ENCODE measurements around the gene PAPSS2. TPM values are rescaled to one million over a fixed set of nuclear protein-coding genes. Genes with fewer than 3 reads are reported as not detected.

Gene PAPSS2
- total and polyA plus RNA-seq, 2 experiments from 2014 or later: 13.2 to 19.6 TPM

DNA sequence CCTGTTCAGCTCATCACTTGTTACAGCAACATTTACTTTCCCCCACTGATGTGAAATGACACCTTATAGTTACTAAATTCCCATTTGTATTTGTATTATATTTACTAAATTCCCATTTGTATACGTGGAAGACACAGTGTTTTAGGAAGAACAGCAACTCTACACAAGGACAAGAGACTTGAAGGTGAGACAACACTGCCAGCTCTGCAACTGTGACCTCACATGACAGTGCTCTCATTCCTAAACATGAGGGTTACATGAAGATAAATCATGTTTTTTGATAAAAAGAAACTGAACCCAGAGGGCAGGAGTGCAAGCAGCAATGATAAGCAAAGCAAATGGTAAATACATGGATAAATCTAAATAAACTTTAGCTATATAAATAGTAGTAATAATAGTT is 98.0 kb downstream of the PAPSS2 start:
- TF ChIP-seq EZH2phosphoT487 (IDR thresholded peaks at IDR 0.05; ENCODE audit: unreplicated experiment) (no peak), POLR2AphosphoS5 (IDR thresholded peaks at IDR 0.05; ENCODE audit: low read depth) (no peak), ZNF114 (CRISPR knock-in tag; IDR thresholded peaks at IDR 0.05) (no peak), JUNB (IDR thresholded peaks at IDR 0.05; ENCODE audit: unreplicated experiment) (no peak), CREB1 (CRISPR knock-in tag; IDR thresholded peaks at IDR 0.05; ENCODE audit: low read depth) (no peak), ZNF331 (CRISPR knock-in tag; IDR thresholded peaks at IDR 0.05; ENCODE audit: low read depth) (no peak), STAT1 (IDR thresholded peaks at IDR 0.05; ENCODE audit: unreplicated experiment) (no peak), NANOG (IDR thresholded peaks at IDR 0.05; ENCODE audit: borderline replicate concordance) (no peak), EZH2 (IDR thresholded peaks at IDR 0.05; ENCODE audit: low read depth, unreplicated experiment) (no peak)
- TF ChIP-seq, protein P1, sequence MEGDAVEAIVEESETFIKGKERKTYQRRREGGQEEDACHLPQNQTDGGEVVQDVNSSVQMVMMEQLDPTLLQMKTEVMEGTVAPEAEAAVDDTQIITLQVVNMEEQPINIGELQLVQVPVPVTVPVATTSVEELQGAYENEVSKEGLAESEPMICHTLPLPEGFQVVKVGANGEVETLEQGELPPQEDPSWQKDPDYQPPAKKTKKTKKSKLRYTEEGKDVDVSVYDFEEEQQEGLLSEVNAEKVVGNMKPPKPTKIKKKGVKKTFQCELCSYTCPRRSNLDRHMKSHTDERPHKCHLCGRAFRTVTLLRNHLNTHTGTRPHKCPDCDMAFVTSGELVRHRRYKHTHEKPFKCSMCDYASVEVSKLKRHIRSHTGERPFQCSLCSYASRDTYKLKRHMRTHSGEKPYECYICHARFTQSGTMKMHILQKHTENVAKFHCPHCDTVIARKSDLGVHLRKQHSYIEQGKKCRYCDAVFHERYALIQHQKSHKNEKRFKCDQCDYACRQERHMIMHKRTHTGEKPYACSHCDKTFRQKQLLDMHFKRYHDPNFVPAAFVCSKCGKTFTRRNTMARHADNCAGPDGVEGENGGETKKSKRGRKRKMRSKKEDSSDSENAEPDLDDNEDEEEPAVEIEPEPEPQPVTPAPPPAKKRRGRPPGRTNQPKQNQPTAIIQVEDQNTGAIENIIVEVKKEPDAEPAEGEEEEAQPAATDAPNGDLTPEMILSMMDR (conservative IDR thresholded peaks at IDR 0.05; ENCODE audit: low read depth in 2 of 2): no peak
- TF ChIP-seq, protein P2, sequence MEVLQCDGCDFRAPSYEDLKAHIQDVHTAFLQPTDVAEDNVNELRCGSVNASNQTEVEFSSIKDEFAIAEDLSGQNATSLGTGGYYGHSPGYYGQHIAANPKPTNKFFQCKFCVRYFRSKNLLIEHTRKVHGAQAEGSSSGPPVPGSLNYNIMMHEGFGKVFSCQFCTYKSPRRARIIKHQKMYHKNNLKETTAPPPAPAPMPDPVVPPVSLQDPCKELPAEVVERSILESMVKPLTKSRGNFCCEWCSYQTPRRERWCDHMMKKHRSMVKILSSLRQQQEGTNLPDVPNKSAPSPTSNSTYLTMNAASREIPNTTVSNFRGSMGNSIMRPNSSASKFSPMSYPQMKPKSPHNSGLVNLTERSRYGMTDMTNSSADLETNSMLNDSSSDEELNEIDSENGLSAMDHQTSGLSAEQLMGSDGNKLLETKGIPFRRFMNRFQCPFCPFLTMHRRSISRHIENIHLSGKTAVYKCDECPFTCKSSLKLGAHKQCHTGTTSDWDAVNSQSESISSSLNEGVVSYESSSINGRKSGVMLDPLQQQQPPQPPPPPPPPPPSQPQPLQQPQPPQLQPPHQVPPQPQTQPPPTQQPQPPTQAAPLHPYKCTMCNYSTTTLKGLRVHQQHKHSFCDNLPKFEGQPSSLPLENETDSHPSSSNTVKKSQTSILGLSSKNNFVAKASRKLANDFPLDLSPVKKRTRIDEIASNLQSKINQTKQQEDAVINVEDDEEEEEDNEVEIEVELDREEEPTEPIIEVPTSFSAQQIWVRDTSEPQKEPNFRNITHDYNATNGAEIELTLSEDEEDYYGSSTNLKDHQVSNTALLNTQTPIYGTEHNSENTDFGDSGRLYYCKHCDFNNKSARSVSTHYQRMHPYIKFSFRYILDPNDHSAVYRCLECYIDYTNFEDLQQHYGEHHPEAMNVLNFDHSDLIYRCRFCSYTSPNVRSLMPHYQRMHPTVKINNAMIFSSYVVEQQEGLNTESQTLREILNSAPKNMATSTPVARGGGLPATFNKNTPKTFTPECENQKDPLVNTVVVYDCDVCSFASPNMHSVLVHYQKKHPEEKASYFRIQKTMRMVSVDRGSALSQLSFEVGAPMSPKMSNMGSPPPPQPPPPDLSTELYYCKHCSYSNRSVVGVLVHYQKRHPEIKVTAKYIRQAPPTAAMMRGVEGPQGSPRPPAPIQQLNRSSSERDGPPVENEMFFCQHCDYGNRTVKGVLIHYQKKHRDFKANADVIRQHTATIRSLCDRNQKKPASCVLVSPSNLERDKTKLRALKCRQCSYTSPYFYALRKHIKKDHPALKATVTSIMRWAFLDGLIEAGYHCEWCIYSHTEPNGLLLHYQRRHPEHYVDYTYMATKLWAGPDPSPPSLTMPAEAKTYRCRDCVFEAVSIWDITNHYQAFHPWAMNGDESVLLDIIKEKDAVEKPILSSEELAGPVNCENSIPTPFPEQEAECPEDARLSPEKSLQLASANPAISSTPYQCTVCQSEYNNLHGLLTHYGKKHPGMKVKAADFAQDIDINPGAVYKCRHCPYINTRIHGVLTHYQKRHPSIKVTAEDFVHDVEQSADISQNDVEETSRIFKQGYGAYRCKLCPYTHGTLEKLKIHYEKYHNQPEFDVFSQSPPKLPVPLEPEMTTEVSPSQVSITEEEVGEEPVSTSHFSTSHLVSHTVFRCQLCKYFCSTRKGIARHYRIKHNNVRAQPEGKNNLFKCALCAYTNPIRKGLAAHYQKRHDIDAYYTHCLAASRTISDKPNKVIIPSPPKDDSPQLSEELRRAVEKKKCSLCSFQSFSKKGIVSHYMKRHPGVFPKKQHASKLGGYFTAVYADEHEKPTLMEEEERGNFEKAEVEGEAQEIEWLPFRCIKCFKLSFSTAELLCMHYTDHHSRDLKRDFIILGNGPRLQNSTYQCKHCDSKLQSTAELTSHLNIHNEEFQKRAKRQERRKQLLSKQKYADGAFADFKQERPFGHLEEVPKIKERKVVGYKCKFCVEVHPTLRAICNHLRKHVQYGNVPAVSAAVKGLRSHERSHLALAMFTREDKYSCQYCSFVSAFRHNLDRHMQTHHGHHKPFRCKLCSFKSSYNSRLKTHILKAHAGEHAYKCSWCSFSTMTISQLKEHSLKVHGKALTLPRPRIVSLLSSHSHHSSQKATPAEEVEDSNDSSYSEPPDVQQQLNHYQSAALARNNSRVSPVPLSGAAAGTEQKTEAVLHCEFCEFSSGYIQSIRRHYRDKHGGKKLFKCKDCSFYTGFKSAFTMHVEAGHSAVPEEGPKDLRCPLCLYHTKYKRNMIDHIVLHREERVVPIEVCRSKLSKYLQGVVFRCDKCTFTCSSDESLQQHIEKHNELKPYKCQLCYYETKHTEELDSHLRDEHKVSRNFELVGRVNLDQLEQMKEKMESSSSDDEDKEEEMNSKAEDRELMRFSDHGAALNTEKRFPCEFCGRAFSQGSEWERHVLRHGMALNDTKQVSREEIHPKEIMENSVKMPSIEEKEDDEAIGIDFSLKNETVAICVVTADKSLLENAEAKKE (CRISPR knock-in tag; IDR thresholded peaks at IDR 0.05): no peak
- TF ChIP-seq, protein P3, sequence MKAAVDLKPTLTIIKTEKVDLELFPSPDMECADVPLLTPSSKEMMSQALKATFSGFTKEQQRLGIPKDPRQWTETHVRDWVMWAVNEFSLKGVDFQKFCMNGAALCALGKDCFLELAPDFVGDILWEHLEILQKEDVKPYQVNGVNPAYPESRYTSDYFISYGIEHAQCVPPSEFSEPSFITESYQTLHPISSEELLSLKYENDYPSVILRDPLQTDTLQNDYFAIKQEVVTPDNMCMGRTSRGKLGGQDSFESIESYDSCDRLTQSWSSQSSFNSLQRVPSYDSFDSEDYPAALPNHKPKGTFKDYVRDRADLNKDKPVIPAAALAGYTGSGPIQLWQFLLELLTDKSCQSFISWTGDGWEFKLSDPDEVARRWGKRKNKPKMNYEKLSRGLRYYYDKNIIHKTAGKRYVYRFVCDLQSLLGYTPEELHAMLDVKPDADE (IDR thresholded peaks at IDR 0.05): no peak
- TF ChIP-seq, protein P4, sequence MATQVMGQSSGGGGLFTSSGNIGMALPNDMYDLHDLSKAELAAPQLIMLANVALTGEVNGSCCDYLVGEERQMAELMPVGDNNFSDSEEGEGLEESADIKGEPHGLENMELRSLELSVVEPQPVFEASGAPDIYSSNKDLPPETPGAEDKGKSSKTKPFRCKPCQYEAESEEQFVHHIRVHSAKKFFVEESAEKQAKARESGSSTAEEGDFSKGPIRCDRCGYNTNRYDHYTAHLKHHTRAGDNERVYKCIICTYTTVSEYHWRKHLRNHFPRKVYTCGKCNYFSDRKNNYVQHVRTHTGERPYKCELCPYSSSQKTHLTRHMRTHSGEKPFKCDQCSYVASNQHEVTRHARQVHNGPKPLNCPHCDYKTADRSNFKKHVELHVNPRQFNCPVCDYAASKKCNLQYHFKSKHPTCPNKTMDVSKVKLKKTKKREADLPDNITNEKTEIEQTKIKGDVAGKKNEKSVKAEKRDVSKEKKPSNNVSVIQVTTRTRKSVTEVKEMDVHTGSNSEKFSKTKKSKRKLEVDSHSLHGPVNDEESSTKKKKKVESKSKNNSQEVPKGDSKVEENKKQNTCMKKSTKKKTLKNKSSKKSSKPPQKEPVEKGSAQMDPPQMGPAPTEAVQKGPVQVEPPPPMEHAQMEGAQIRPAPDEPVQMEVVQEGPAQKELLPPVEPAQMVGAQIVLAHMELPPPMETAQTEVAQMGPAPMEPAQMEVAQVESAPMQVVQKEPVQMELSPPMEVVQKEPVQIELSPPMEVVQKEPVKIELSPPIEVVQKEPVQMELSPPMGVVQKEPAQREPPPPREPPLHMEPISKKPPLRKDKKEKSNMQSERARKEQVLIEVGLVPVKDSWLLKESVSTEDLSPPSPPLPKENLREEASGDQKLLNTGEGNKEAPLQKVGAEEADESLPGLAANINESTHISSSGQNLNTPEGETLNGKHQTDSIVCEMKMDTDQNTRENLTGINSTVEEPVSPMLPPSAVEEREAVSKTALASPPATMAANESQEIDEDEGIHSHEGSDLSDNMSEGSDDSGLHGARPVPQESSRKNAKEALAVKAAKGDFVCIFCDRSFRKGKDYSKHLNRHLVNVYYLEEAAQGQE (IDR thresholded peaks at IDR 0.05; ENCODE audit: unreplicated experiment): no peak
- no peaks in the 10 kb centered on the region; the same call in 1 of the 2 replicates for H3K36me3 ChIP-seq (ENCODE audit: insufficient read depth)
- no peak overlapping the region for H3K27ac Mint-ChIP-seq

More for the DNA sequence above, 98.0 kb downstream of the PAPSS2 start:
- Histone ChIP-seq H3K79me2 (replicated peaks; ENCODE audit: insufficient read depth) (no peaks in the 10 kb centered on the region), H3K4me3 (no peak overlapping the region), H3K9me2 (ENCODE audit: insufficient read depth) (no peaks in the 10 kb centered on the region), H4K20me1 (replicated peaks; ENCODE audit: insufficient read depth) (no peaks in the 10 kb centered on the region), H3F3A (replicated peaks; ENCODE audit: low read depth) (0 out of 2 replicates have a peak, but pooled peaks cover 5% of the 10 kb centered on the region), H3K27ac (ENCODE audit: low read depth) (no peak overlapping the region), H2AFZ (no peak overlapping the region), H3K27me3 (ENCODE audit: insufficient read depth) (no peaks in the 10 kb centered on the region), H3K4me2 (no peak overlapping the region; the same call in 1 of the 2 replicates), H3K4me1 (ENCODE audit: insufficient read depth) (peaks cover 26% of the 10 kb centered on the region)
- H3K27me3 Mint-ChIP-seq (ENCODE audit: insufficient read depth, low read depth, poor library complexity): no peaks in the 10 kb centered on the region
- ATAC-seq (no peak), DNase-seq (ENCODE audit: low spot score) (no peak)
- H3K4me1 Mint-ChIP-seq: peaks cover 22% of the 10 kb centered on the region
- no peaks in the 10 kb centered on the region for H3K9me3 Mint-ChIP-seq
- no peak overlapping the region for H3K4me3 Mint-ChIP-seq
- peaks cover 33% of the 10 kb centered on the region; the same call in 2 of the 3 replicates for H3K36me3 Mint-ChIP-seq (ENCODE audit: low read depth)

Measured in GM23338 (cell line).